K562 (cell line): ENCODE results near the gene SLC17A8. TPM values are rescaled to one million over a fixed set of nuclear protein-coding genes. Genes with fewer than 3 reads are reported as not detected.

ENCODE experiments used
- ETS1 ChIP-seq: conservative IDR thresholded peaks from 2 replicates; pipeline ENCODE4 v1.6.1; 2011; ENCODE audit warnings: low read depth, mild to moderate bottlenecking, low read length; ENCODE audit not compliant: control insufficient read depth
- HNRNPK ChIP-seq: fragments of 200-400 bp; formaldehyde crosslinking; IDR thresholded peaks from one replicate; pipeline ENCODE4 v1.6.1; 2018; ENCODE audit warnings: mild to moderate bottlenecking, low read depth, low read length; ENCODE audit not compliant: poor library complexity, severe bottlenecking
- KDM1A ChIP-seq, 2 experiments: fragments of 450-650 bp; IDR thresholded peaks; 2 replicates each; pipeline ENCODE4 v1.6.1; 2016; ENCODE audit warnings: mild to moderate bottlenecking in 2 of 2
- TAL1 ChIP-seq: fragments of 450-650 bp; IDR thresholded peaks from 2 replicates; pipeline ENCODE4 v1.6.1; 2016; ENCODE audit warnings: mild to moderate bottlenecking
- ZFP30 ChIP-seq: fragments of 250-450 bp; sonication (Bioruptor Pico); IDR thresholded peaks from 2 replicates; pipeline ENCODE4 v1.8.0; 2022; ENCODE audit warnings: moderate library complexity, mild to moderate bottlenecking, inconsistent platforms, borderline replicate concordance
- polyA plus RNA-seq, 8 experiments: library from polyadenylated mRNA; depleted of rRNA in 4 of 8; stranded (reverse) in 5 of 8; unstranded in 3 of 8; fragments of >200 nt; fragmentation: Nextera tagmentation in 2 of 8; fragmentation: Illumina TruSeq in 1 of 8; extraction: Ambion mirVana in 2 of 8; extraction: Trizol in 1 of 8; gene quantifications; 2 replicates each; pipeline versions ENCODE4 v1.2.1 to v1.2.3, GENCODE V29; 2011 to 2014; ENCODE audit warnings: inconsistent platforms in 1 of 8, missing spikeins in 1 of 8
- total RNA-seq, 7 experiments: library from RNA; depleted of rRNA in 6 of 7; stranded (reverse); fragments of >200 nt in 6 of 7; fragmentation: Illumina TruSeq in 2 of 7; extraction: Trizol in 2 of 7; gene quantifications; 2 replicates each; pipeline versions ENCODE4 v1.2.1 to v1.2.3, GENCODE V29; 2011 to 2021; ENCODE audit warnings: low replicate concordance in 1 of 7
- TF ChIP-seq, protein P1 (sequence below), 2 experiments: fragments of 150-350 bp in 1 of 2; IDR thresholded peaks; 2 replicates each; pipeline ENCODE4 v1.6.1; 2012 to 2016; ENCODE audit warnings: low read depth in 2 of 2, low read length in 2 of 2, mild to moderate bottlenecking in 1 of 2, moderate library complexity in 1 of 2

Gene SLC17A8
- total and polyA plus RNA-seq, 9 of the 15 experiments (the other 6 are each of a cell fraction or from before 2014, with no cell fraction given) = 0.03 TPM; not detected in 8

DNA sequence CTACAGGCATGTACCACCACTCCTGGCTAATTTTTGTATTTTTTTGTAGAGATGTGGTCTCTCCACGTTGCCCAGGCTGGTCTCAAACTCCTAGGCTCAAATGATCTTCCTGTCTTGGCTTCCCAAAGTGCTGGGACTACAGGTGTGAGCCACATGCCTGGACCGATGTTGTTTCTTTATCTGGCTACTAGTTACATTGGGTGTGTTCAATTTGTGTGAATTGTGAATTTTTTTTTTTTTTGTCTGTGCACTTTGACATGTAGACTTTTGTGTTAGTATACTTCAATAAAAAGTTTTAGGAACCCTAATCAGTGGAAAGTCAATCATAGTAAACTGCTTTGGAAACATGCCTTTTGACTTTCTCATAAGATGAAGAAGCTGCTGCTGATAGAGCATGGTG is 24.0 kb upstream of the SLC17A8 start (continued):
- no peak for TF ChIP-seq ETS1
- no peak for TF ChIP-seq HNRNPK
- no peak for TF ChIP-seq KDM1A (IDR thresholded peaks at IDR 0.05)
- no peak for TF ChIP-seq ZFP30 (CRISPR knock-in tag)
- TF ChIP-seq, protein P1, sequence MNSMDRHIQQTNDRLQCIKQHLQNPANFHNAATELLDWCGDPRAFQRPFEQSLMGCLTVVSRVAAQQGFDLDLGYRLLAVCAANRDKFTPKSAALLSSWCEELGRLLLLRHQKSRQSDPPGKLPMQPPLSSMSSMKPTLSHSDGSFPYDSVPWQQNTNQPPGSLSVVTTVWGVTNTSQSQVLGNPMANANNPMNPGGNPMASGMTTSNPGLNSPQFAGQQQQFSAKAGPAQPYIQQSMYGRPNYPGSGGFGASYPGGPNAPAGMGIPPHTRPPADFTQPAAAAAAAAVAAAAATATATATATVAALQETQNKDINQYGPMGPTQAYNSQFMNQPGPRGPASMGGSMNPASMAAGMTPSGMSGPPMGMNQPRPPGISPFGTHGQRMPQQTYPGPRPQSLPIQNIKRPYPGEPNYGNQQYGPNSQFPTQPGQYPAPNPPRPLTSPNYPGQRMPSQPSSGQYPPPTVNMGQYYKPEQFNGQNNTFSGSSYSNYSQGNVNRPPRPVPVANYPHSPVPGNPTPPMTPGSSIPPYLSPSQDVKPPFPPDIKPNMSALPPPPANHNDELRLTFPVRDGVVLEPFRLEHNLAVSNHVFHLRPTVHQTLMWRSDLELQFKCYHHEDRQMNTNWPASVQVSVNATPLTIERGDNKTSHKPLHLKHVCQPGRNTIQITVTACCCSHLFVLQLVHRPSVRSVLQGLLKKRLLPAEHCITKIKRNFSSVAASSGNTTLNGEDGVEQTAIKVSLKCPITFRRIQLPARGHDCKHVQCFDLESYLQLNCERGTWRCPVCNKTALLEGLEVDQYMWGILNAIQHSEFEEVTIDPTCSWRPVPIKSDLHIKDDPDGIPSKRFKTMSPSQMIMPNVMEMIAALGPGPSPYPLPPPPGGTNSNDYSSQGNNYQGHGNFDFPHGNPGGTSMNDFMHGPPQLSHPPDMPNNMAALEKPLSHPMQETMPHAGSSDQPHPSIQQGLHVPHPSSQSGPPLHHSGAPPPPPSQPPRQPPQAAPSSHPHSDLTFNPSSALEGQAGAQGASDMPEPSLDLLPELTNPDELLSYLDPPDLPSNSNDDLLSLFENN (IDR thresholded peaks at IDR 0.05; ENCODE audit: low read depth in 2 of 2, low read length in 2 of 2) = no peak
- no peak for TF ChIP-seq TAL1
